Stimulated activated effector memory CD8-positive, alpha-beta T cell treated with anti-CD3 and anti-CD28 coated beads, Interleukin-12 subunit alpha, Interleukin-12 subunit beta, amount 100 ng/mL, for 72 hours (primary cell): ENCODE measurements around the gene OTUB2.

Experiments used
- ATAC-seq: fragments of 150-1000 bp; cut with Tn5 transposase; 2 replicates; pipeline ENCODE4 v1.10.0; 2021
- DNase-seq, 2 donors: peaks; one replicate each; pipeline ENCODE4 v3.0.0; 2021 to 2022; ENCODE audit warnings: low spot score in 2 of 2
- H3K27ac Mint-ChIP-seq: one replicate; pipeline ENCODE4 v1.8.0; 2022; ENCODE audit warnings: mild to moderate bottlenecking, mixed read lengths
- H3K36me3 Mint-ChIP-seq: one replicate; pipeline ENCODE4 v1.8.0; 2022; ENCODE audit warnings: mild to moderate bottlenecking, mixed read lengths
- H3K4me1 Mint-ChIP-seq: one replicate; pipeline ENCODE4 v1.8.0; 2022; ENCODE audit warnings: mixed read lengths
- H3K4me3 Mint-ChIP-seq: one replicate; pipeline ENCODE4 v1.8.0; 2022; ENCODE audit warnings: mild to moderate bottlenecking, mixed read lengths
- H3K9me3 Mint-ChIP-seq: one replicate; pipeline ENCODE4 v1.8.0; 2022; ENCODE audit warnings: mixed read lengths

The OTUB2 gene

DNA sequence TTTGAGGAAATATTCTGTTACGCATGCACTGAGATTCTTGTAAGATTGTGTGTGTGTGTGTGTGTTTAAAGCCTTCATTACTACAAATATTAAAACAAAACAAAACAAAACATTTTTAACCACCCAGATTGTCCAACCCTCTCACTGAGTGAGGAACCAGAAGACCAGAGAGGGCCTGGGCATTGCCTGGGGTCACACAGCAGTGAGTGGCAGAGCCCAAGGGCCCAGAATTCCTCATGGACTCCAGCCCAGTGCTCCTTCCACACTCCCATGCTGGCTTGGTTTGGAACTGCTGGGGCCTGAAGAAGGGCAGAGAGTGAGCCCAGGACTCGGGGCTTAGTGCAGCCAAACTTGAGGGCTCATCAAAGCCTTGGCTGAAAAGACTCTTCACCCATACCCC, 1.6 kb upstream of the OTUB2 start:
- no peaks in the 10 kb centered on the region for H3K9me3 Mint-ChIP-seq
- no peak for ATAC-seq

DNA sequence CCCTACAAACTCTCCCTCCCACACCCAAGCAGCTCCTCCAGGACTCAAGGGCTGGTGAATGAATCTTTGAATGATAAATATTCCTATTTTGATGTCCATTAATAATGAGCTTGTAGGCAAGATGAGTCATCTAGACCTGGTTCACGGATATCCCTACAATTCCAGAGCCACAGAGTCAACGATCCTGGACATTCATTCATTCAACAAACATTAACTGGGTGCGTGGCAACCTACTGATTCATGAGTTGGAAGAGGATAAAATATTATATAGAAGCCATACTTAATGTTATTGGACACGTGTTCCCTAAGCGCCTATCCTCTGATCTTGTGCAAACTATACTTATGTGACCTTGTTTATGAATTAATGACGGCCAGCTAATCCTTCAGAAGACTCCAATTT, 420 bp upstream of the OTUB2 start:
- H3K27ac Mint-ChIP-seq = no peak overlapping the region
- ATAC-seq (no peak), DNase-seq (no peak)
- H3K4me3 Mint-ChIP-seq = peak overlapping the region; percentile 61
- no peaks in the 10 kb centered on the region for H3K36me3 Mint-ChIP-seq
- peaks cover 50% of the 10 kb centered on the region for H3K4me1 Mint-ChIP-seq
- H3K9me3 Mint-ChIP-seq = no peaks in the 10 kb centered on the region

More for the DNA sequence above, 1.6 kb upstream of the OTUB2 start:
- no peak overlapping the region for H3K4me3 Mint-ChIP-seq
- no peak for DNase-seq
- H3K4me1 Mint-ChIP-seq = peaks cover 51% of the 10 kb centered on the region
- H3K36me3 Mint-ChIP-seq = no peaks in the 10 kb centered on the region
- H3K27ac Mint-ChIP-seq = no peak overlapping the region

DNA sequence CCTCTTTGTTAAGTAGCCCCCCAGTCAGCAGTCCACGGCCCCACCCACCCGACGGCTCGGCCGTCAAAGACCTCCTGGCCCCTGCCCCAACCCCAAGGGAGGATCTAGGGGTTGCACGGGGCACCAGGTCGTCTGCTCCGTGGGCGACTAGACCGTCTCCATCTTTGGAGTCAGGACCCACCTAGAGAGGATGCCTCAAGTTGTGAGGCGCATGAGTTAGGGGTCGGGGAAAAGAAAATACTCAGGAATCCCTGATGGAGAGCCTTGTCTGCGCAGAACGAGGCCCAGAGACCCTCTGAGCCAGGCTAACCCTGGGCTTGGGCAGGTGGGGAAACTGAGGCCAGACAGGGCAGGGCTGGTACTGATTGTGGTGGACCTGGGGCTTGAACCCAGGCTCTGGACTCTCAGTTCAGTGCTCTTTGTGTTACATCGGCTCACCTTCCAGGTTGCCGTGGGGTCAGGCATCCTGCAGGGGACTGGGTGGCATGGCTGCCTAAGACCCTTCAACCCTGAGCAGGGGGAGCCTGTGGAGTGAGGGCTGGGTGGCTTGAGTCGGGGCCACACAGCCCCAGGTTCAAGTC, 839 bp downstream of the OTUB2 start:
- Mint-ChIP-seq H3K9me3 (no peaks in the 10 kb centered on the region), H3K36me3 (no peaks in the 10 kb centered on the region)

DNA sequence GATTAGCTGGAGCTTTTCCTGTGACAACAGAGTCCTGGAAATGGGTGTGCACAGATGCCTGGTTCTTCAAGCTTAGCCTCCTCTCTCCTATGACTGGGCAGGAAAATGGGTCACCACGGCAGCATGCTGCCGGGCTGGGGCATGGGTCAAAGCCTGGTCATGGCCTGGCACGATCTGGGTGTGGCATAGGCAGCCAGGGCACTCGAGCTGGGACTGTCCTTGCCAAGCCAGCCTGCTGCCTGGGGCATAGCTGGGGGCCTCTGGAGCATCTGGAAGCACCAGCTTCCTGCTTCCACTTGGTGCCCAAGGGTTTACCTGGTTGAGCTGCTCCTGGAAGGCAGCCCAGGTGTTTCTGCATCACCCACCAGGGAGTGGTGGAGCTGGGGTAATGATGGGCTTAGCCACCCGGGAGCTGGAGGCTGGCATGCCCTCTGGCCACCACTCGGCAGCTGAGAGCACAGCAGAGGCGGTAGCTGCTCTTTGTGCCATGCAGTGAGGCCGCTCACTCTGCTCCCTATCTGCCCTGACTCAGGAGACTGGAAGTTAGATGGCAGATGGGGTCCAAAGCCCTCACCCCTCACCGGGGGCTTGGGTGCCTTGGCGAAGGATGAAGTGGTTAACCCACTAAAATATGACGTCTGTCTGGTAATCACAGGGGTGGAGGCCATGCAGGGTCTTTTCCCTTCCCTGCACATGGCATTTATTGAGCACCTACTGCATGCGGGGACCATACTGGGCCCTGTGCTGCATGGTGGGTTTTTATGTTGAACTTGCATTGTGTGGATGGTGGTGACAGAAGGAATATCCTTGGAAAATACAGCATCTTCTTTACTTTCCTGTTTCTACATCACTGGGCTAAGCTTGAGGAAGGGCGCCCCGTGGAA, 1.7 kb downstream of the OTUB2 start:
- Mint-ChIP-seq H3K4me1 (peaks cover 29% of the 10 kb centered on the region), H3K27ac (peak overlapping the region; percentile 70), H3K4me3 (peak overlapping the region; percentile 61), H3K36me3 (no peaks in the 10 kb centered on the region), H3K9me3 (no peaks in the 10 kb centered on the region)
- no peak for DNase-seq
- ATAC-seq = no peak

More for the DNA sequence above, 839 bp downstream of the OTUB2 start:
- H3K27ac Mint-ChIP-seq = no peak overlapping the region
- ATAC-seq (no peak), DNase-seq (no peak)
- peak overlapping the region; percentile 61 for H3K4me3 Mint-ChIP-seq
- peaks cover 37% of the 10 kb centered on the region for H3K4me1 Mint-ChIP-seq

DNA sequence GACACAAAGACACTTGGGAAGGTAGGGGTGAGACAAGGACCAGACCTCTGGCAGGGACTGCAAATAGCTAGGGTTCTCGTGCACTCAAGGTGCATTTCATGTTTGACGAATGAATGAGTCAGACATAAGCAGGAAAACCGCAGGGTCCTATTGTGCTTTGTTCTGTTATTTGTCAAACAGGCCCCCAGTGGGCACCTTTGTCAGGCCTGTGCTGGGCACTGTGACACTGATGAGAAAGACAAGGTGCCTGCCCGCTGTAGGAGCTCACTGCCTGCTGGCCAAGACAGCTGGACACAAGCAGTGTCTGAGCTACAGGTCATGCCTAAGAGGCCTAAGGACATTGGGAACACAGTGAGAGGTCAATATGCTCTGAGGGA, 2.3 kb downstream of the OTUB2 start:
- peak overlapping the region; percentile 61 for H3K4me3 Mint-ChIP-seq
- H3K9me3 Mint-ChIP-seq = no peaks in the 10 kb centered on the region
- peak; percentile 46 for ATAC-seq
- DNase-seq = no peak
- H3K36me3 Mint-ChIP-seq = no peaks in the 10 kb centered on the region
- H3K27ac Mint-ChIP-seq = peak overlapping the region; percentile 70
- H3K4me1 Mint-ChIP-seq = peaks cover 25% of the 10 kb centered on the region

DNA sequence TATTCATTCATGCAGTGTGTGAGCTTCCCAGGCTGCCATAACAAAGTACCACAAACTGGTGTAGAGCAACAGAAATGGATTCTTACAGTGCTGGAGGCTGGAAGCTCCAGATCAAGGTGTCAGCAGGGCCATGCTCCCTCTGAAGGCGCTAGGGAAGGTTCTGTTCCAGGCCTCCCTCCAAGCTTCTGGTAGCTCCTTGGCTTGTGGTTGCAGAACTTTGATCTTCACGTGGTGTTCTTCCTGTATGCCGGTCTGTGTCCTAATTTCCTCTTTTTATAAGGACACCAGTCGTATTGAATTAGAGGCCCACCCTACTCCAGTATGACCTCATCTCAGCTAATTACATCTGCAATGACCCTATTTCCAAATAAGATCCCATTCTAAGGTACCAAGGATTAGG, 3.1 kb downstream of the OTUB2 start:
- no peak for ATAC-seq
- H3K27ac Mint-ChIP-seq = peak overlapping the region; percentile 70
- H3K9me3 Mint-ChIP-seq = no peaks in the 10 kb centered on the region
- no peaks in the 10 kb centered on the region for H3K36me3 Mint-ChIP-seq
- peaks cover 25% of the 10 kb centered on the region for H3K4me1 Mint-ChIP-seq
- no peak overlapping the region for H3K4me3 Mint-ChIP-seq
- DNase-seq = no peak

DNA sequence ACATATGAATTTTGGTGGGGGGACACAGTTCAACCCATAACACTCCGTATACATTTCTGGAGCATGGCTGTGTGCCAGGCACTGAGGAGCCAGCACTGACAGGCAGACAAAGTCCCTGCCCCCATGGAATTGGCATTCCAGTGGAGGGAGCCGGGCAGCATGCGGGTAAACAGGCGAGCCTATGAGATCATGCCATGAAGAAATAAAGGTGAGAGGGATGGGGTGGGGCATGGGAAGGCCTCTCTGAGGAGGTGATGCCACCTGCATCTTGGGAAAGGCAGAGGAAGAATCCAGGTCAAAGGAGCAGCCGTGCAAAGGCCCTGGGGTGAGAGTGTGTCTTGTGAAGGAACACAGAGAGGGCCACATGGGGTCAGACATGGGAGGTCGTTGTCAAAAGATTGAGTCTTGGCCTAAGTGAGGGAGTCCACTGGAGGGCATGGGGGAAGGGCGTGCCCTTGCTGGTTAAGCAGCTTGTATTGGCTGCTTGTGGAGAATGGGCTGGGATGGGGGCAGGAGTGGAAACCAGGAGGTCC, 3.6 kb downstream of the OTUB2 start:
- H3K36me3 Mint-ChIP-seq = no peaks in the 10 kb centered on the region
- H3K4me1 Mint-ChIP-seq = peaks cover 25% of the 10 kb centered on the region
- ATAC-seq (no peak), DNase-seq (no peak)
- H3K9me3 Mint-ChIP-seq = no peaks in the 10 kb centered on the region
- H3K27ac Mint-ChIP-seq = no peak overlapping the region
- no peak overlapping the region for H3K4me3 Mint-ChIP-seq

DNA sequence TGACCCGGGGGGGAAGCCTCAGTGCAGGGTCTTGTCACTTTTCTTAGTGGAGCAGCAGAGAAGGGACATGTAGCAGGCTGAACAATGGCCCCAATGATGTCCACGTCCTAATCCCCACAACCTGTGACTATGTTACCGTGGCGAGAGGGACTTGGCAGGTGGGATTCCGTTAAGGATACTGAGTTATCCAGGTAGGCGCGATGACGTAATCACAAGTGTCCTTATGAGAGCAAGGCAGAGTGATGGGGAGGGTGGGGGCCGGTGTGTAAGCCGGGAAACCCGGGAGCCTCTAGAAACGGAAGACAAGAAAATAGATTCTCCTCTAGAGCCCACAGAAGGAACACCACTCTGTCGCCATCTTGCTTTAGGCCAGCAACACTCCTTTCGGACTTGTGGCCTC, 4.4 kb downstream of the OTUB2 start:
- H3K4me3 Mint-ChIP-seq = no peak overlapping the region
- H3K27ac Mint-ChIP-seq = no peak overlapping the region
- ATAC-seq = no peak
- no peaks in the 10 kb centered on the region for H3K9me3 Mint-ChIP-seq
- no peak for DNase-seq
- H3K36me3 Mint-ChIP-seq = no peaks in the 10 kb centered on the region
- peaks cover 25% of the 10 kb centered on the region for H3K4me1 Mint-ChIP-seq

DNA sequence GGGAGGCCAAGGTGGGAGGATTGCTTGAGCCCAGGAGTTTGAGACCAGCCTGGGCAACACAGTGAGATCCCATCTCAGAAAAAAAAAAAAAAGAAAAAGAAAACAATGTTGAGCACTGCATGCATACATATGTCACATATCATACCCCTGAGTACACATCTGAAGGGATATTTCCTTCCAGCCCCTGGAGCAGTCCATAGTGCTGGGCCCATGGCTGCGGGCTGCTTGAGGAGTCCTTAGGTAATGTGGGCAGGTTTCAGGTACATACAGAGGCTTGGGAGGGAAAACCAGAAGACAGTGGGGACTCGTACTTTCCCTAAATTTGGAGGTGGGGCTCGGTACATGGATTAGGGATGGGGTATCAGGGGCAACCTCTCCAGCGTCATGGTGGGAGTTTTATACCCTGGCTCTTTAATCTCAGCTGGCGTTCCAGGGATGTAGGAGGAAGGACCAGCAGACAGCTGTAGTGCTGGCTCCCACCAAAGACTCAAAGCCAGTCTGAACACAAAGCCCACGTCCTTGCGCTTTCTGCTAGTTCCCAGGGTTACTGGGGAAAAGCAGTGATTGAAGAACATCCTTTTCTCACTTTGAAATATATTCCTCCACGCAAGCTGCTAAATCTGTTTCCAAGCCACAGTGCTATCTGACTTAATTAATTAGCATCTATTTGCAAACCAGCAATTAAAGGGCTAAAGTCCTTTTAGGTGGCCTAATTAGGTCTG, 5.2 kb downstream of the OTUB2 start:
- H3K36me3 Mint-ChIP-seq = peaks cover under 1% of the 10 kb centered on the region
- DNase-seq (no peak), ATAC-seq (no peak)
- no peak overlapping the region for H3K4me3 Mint-ChIP-seq
- no peaks in the 10 kb centered on the region for H3K9me3 Mint-ChIP-seq
- H3K27ac Mint-ChIP-seq = no peak overlapping the region
- H3K4me1 Mint-ChIP-seq = peaks cover 19% of the 10 kb centered on the region

DNA sequence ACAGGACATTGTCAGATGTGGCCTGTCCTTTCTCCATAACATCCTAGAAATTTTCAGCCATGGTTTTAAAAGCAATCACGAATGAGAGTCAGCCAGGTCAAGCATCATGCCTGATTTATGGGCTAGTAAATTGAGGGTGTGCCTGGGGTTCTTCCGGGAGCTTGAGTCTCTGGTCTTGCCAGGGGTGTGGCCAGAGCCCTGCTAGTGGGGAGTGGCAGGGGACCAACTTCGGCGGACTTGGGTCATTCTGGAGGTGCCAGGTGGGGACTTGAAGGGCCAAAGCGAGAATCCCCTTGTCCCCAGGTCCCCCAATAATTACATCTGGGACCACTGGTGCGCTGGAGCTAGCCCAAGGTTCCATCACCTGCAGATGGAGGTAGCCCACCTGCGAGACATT, 5.7 kb downstream of the OTUB2 start:
- Mint-ChIP-seq H3K36me3 (peaks cover 6% of the 10 kb centered on the region), H3K27ac (no peak overlapping the region), H3K4me3 (no peak overlapping the region), H3K9me3 (no peaks in the 10 kb centered on the region), H3K4me1 (peaks cover 24% of the 10 kb centered on the region)
- no peak for ATAC-seq
- no peak for DNase-seq

DNA sequence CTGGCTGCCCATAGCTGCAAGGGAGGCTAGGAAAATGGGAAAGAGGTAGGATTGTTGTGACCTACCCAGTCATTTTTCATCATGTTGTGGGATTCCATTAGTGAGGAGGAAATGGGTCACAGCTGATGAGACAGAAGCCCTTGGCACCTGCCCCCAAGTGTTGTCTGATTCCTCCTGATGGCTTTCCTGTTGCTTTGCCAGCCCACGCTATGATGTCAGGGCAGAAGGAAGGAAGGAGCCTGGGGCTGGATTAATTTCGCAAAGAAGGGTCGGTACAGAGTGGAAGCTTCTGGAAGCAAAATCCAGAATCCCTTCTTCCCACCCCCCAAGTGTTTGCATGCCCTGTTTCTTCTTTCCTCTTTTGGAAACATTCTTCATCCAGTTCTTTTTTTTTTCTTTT, 8.7 kb downstream of the OTUB2 start:
- Mint-ChIP-seq H3K4me1 (peaks cover 6% of the 10 kb centered on the region), H3K4me3 (no peak overlapping the region), H3K36me3 (peaks cover 7% of the 10 kb centered on the region), H3K9me3 (no peaks in the 10 kb centered on the region), H3K27ac (no peak overlapping the region)
- no peak for DNase-seq
- ATAC-seq = no peak

DNA sequence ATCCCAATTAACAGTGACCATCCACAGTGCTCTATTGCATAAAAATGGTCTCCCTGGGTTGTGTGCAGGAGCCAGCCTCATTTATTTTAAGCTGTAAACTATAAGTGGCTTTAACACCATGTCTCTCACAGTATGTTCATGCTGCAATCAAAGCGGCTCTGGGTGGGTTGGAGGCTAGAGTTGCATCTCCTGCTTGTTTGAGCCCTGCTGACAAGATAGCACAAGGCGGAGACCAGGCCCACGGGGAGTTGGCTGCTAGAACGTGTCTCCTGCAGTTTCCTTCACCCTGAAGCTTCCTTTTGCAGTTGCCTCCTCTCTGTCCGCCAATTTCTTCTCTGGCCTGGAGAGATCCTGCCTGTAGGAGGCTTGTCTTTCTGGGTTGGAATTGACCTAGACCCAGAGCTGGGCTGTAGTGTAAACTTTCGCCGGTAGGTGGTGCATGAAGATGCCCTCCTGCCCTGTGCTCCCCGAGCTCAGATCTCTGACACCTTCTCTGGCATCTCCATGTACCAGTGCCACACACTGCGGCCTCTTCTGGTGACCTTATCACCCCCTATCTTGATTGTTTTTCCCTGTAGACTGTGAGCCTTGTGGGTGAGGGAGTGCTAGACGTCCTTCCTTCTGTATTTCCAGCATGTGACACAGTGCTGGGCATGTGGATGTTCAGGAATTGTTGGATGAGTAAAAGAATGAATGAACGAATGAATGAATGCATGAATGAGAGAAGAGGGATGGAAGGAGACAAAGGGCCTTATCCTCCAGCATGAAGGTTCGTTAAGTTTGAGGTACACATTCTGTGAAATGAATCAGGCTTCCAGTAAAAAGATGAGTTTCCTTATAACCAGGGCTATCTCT, 10.4 kb downstream of the OTUB2 start:
- DNase-seq = peak; percentile 68 to 91
- H3K27ac Mint-ChIP-seq = no peak overlapping the region

DNA sequence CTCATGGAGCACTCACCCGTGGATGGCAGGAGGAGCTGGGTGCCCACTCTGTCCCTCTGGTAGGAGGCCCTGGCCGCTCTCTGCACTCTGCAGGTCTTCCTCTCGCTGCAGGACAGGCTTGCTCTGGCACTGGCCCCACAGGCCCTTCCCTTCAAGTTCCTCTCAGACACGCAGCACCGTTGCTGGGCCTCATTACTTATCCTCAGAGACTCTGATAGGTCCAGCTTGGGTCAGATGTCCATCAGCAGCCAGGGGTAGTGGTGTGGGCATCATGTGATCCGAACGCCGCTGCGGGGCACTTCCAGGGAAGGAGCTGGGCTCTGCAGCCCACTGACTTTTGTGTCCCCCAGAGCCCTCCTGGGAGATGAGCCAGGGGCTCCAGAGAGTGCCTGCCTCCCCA, 11.8 kb downstream of the OTUB2 start:
- no peaks in the 10 kb centered on the region for H3K9me3 Mint-ChIP-seq
- peaks cover 9% of the 10 kb centered on the region for H3K36me3 Mint-ChIP-seq
- ATAC-seq (no peak), DNase-seq (no peak)
- H3K4me3 Mint-ChIP-seq = no peak overlapping the region
- H3K27ac Mint-ChIP-seq = no peak overlapping the region
- peaks cover 6% of the 10 kb centered on the region for H3K4me1 Mint-ChIP-seq

More for the DNA sequence above, 10.4 kb downstream of the OTUB2 start:
- Mint-ChIP-seq H3K9me3 (no peaks in the 10 kb centered on the region), H3K4me3 (no peak overlapping the region), H3K4me1 (peaks cover 6% of the 10 kb centered on the region), H3K36me3 (peaks cover 7% of the 10 kb centered on the region)
- ATAC-seq = peak; percentile 92

DNA sequence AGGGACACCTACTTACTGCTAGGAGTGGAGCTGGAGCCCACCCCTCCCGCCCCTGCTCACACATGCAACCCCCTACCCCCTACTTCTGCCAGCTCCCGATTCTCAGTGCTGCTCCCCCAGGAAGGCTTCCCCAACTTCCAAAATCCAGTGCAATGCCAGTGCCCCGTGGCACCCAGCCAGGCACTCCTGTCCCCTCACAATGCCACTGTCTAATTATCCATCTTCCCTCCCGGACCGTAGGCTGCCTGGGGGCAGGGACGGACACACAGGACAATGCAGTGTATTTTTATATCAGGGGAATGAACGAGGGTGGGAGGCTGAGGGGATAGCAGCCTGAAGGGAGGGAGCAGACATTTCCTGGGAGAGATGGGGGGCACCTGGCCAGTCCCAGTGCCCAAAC, 12.4 kb downstream of the OTUB2 start:
- peaks cover 14% of the 10 kb centered on the region for H3K36me3 Mint-ChIP-seq
- no peak overlapping the region for H3K4me3 Mint-ChIP-seq

More for the DNA sequence above, 12.4 kb downstream of the OTUB2 start:
- Mint-ChIP-seq H3K9me3 (no peaks in the 10 kb centered on the region), H3K27ac (peak overlapping the region; percentile 64), H3K4me1 (peaks cover 6% of the 10 kb centered on the region)
- ATAC-seq (no peak), DNase-seq (no peak)
